ENCODE data around the gene DENND1A. TPM values are rescaled to one million over a fixed set of nuclear protein-coding genes. Genes with fewer than 3 reads are reported as not detected.

Gene DENND1A
- total RNA-seq, 1 donor from 2014 or later = 12.7 TPM

DNA sequence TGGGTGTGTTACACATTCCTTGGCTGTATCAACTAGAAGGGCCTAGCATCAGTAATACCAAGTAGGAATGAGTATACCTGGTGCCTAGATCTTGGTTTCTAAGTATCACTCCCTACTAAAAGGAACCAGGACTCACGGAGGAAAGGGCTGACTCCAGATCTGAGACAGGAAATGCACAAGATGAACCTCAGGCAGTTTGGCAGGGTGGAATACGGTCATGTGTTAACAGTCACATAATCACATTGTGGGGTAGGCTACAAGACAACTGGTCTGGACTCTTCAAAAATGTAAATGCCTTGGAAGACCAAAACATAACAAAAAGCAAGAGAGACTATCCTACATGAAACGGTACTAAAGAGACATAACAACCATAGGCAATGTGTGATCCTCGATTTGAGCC, 415.2 kb downstream of the DENND1A start:
- FAIRE-seq = no peak
- no peak overlapping the region for H3K9ac ChIP-seq (ENCODE audit: low read length)
- H3K79me2 ChIP-seq (ENCODE audit: insufficient read depth, low read length) = no peaks in the 10 kb centered on the region
- no peaks in the 10 kb centered on the region for H3K4me1 ChIP-seq (ENCODE audit: insufficient read depth, low read length)
- no peak overlapping the region for H3K27ac ChIP-seq (ENCODE audit: low read depth, low read length)
- peaks cover 2% of the 10 kb centered on the region for H4K20me1 ChIP-seq (ENCODE audit: insufficient read depth, low read length)
- Mint-ChIP-seq H3K36me3 (ENCODE audit: low read depth, unreplicated experiment) (no peaks in the 10 kb centered on the region), H3K4me3 (ENCODE audit: unreplicated experiment) (no peak overlapping the region), H3K4me1 (ENCODE audit: low read depth, unreplicated experiment) (no peaks in the 10 kb centered on the region), H3K9me3 (ENCODE audit: unreplicated experiment) (no peaks in the 10 kb centered on the region), H3K27ac (ENCODE audit: unreplicated experiment) (no peak overlapping the region), H3K27me3 (ENCODE audit: low read depth, unreplicated experiment) (peaks cover 18% of the 10 kb centered on the region)
- no peak overlapping the region for H3K4me2 ChIP-seq (ENCODE audit: low read length)
- H3K36me3 ChIP-seq (ENCODE audit: insufficient read depth, low read length) = no peaks in the 10 kb centered on the region
- H2AFZ ChIP-seq (ENCODE audit: low read depth, low read length) = no peak overlapping the region
- no peaks in the 10 kb centered on the region for H3K27me3 ChIP-seq (ENCODE audit: insufficient read depth, low read length)
- no peak overlapping the region for H3K4me3 ChIP-seq (ENCODE audit: insufficient read depth, low read depth, low read length)
- TF ChIP-seq, protein P1, sequence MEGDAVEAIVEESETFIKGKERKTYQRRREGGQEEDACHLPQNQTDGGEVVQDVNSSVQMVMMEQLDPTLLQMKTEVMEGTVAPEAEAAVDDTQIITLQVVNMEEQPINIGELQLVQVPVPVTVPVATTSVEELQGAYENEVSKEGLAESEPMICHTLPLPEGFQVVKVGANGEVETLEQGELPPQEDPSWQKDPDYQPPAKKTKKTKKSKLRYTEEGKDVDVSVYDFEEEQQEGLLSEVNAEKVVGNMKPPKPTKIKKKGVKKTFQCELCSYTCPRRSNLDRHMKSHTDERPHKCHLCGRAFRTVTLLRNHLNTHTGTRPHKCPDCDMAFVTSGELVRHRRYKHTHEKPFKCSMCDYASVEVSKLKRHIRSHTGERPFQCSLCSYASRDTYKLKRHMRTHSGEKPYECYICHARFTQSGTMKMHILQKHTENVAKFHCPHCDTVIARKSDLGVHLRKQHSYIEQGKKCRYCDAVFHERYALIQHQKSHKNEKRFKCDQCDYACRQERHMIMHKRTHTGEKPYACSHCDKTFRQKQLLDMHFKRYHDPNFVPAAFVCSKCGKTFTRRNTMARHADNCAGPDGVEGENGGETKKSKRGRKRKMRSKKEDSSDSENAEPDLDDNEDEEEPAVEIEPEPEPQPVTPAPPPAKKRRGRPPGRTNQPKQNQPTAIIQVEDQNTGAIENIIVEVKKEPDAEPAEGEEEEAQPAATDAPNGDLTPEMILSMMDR (IDR thresholded peaks at IDR 0.05; ENCODE audit: insufficient read depth, low read depth, low read length) = no peak
- TF ChIP-seq EZH2 (IDR thresholded peaks at IDR 0.05; ENCODE audit: insufficient read depth, low read length) = no peak
- H3K9me3 ChIP-seq (ENCODE audit: insufficient read depth, low read depth, low read length) = no peaks in the 10 kb centered on the region
- no peak for DNase-seq (ENCODE audit: low read depth)

DNA sequence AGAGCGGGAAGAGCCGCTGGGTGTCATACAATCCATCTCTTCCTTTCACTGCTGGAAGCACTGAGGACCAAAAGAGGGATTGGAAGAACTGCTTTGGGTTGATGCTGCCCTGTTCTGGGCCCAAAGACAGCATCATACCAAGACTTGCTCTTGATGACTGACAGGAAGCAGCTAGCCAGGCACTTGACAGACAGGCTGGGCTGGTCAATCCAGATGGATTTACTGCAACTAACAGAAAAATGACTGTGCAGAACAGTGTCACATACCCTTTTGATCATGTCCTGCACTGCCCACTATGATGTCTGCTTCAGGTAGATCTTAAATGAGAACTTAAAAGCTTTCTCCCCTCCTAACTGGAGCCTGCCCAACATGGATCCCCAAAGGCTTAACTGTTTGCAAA, 416.4 kb downstream of the DENND1A start:
- no peak overlapping the region for H3K4me3 ChIP-seq (ENCODE audit: insufficient read depth, low read depth, low read length)
- no peaks in the 10 kb centered on the region for H3K9me3 ChIP-seq (ENCODE audit: insufficient read depth, low read depth, low read length)
- H2AFZ ChIP-seq (ENCODE audit: low read depth, low read length) = no peak overlapping the region
- no peaks in the 10 kb centered on the region for H3K9me3 Mint-ChIP-seq (ENCODE audit: unreplicated experiment)
- H3K4me2 ChIP-seq (ENCODE audit: low read length) = no peak overlapping the region
- H4K20me1 ChIP-seq (ENCODE audit: insufficient read depth, low read length) = peaks cover 2% of the 10 kb centered on the region
- H3K79me2 ChIP-seq (ENCODE audit: insufficient read depth, low read length) = no peaks in the 10 kb centered on the region
- no peaks in the 10 kb centered on the region for H3K27me3 ChIP-seq (ENCODE audit: insufficient read depth, low read length)
- H3K4me1 ChIP-seq (ENCODE audit: insufficient read depth, low read length) = no peaks in the 10 kb centered on the region
- H3K4me1 Mint-ChIP-seq (ENCODE audit: low read depth, unreplicated experiment) = no peaks in the 10 kb centered on the region
- no peak overlapping the region for H3K9ac ChIP-seq (ENCODE audit: low read length)
- no peak overlapping the region for H3K27ac Mint-ChIP-seq (ENCODE audit: unreplicated experiment)
- no peaks in the 10 kb centered on the region for H3K36me3 Mint-ChIP-seq (ENCODE audit: low read depth, unreplicated experiment)
- H3K4me3 Mint-ChIP-seq (ENCODE audit: unreplicated experiment) = no peak overlapping the region
- no peak overlapping the region for H3K27ac ChIP-seq (ENCODE audit: low read depth, low read length)
- no peak for FAIRE-seq
- TF ChIP-seq EZH2 (IDR thresholded peaks at IDR 0.05; ENCODE audit: insufficient read depth, low read length) = no peak
- TF ChIP-seq, protein P1 (IDR thresholded peaks at IDR 0.05; ENCODE audit: insufficient read depth, low read depth, low read length) = no peak
- no peak for DNase-seq (ENCODE audit: low read depth)
- H3K27me3 Mint-ChIP-seq (ENCODE audit: low read depth, unreplicated experiment) = peaks cover 17% of the 10 kb centered on the region
- H3K36me3 ChIP-seq (ENCODE audit: insufficient read depth, low read length) = no peaks in the 10 kb centered on the region

DNA sequence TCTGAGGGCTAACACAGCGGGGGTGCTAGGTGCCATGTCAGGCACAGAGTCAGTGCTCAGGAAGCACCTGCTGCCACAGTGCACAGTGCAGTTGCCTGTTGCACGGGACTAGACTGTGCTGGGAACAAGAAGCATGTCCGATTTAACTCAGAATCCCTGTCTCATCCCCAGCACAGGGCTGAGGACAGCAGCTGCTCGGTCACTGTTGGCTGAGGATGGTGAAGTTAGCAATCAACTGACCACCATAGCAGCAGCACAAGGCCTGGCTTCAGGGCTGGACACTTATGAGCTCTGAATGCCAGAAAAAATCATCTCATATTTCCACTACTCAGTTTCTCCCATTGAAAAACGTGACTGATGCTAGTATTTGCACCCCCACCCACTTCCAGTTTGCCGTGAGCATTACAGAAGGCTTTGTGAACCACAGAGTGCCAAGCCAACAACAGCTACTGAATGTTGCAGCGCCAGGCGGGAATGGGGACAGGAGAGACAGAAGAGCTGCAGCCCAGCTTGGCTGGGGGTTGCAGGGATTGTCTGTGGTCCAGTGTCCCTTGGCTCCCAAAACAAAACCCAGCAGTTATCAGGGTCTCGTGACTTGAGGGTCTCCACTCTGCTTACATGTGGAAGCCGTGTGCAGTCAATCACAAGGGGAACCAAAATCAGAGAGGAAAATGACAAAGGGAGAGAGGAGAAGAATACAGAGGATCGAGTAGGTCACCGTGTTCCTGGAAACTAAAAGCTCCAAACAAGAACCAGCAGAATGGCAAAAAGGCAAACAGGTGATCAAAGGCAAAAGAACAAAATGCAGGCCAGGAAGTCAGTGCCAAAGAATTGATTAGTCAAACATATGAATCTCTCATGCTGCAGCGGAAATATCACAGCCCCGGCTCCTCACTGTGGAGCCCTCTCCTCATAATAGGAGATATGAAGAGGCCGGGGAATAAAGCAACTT, 418.3 kb downstream of the DENND1A start:
- H3K4me3 Mint-ChIP-seq (ENCODE audit: unreplicated experiment) = no peak overlapping the region
- H3K4me2 ChIP-seq (ENCODE audit: low read length) = no peak overlapping the region

More for the DNA sequence above, 418.3 kb downstream of the DENND1A start:
- Histone ChIP-seq H3K4me1 (ENCODE audit: insufficient read depth, low read length) (no peaks in the 10 kb centered on the region), H3K4me3 (ENCODE audit: insufficient read depth, low read depth, low read length) (no peak overlapping the region), H2AFZ (ENCODE audit: low read depth, low read length) (no peak overlapping the region), H3K9me3 (ENCODE audit: insufficient read depth, low read depth, low read length) (no peaks in the 10 kb centered on the region), H4K20me1 (ENCODE audit: insufficient read depth, low read length) (peaks cover 2% of the 10 kb centered on the region), H3K27ac (ENCODE audit: low read depth, low read length) (no peak overlapping the region), H3K9ac (ENCODE audit: low read length) (no peak overlapping the region), H3K36me3 (ENCODE audit: insufficient read depth, low read length) (no peaks in the 10 kb centered on the region), H3K27me3 (ENCODE audit: insufficient read depth, low read length) (no peaks in the 10 kb centered on the region), H3K79me2 (ENCODE audit: insufficient read depth, low read length) (no peaks in the 10 kb centered on the region)
- TF ChIP-seq, protein P1 (IDR thresholded peaks at IDR 0.05; ENCODE audit: insufficient read depth, low read depth, low read length) = no peak
- TF ChIP-seq EZH2 (IDR thresholded peaks at IDR 0.05; ENCODE audit: insufficient read depth, low read length) = no peak
- DNase-seq (ENCODE audit: low read depth) (no peak), FAIRE-seq (no peak)
- H3K27ac Mint-ChIP-seq (ENCODE audit: unreplicated experiment) = no peak overlapping the region
- no peaks in the 10 kb centered on the region for H3K36me3 Mint-ChIP-seq (ENCODE audit: low read depth, unreplicated experiment)
- peaks cover 16% of the 10 kb centered on the region for H3K27me3 Mint-ChIP-seq (ENCODE audit: low read depth, unreplicated experiment)
- no peaks in the 10 kb centered on the region for H3K4me1 Mint-ChIP-seq (ENCODE audit: low read depth, unreplicated experiment)
- H3K9me3 Mint-ChIP-seq (ENCODE audit: unreplicated experiment) = no peaks in the 10 kb centered on the region

Data from astrocyte (in vitro differentiated cells and primary cell).